Karpas-422 (cell line): Measurements from ENCODE around the gene PEX16. TPM values are rescaled to one million over a fixed set of nuclear protein-coding genes. Genes with fewer than 3 reads are reported as not detected.
"Not testable (repeated sequence)": the region's sequence is repeated elsewhere in the genome, so short reads cannot be mapped to it uniquely, and the experiment has no call there.

Source experiments
- DNase-seq: peaks from one replicate; pipeline ENCODE4 v3.0.0-alpha.2; 2015
- H2AFZ ChIP-seq: fragments of 200-600 bp; sonication (generic); 2 replicates; pipeline ENCODE4 v1.6.1; 2014; ENCODE audit warnings: antibody characterized with exemption, low read length, mixed read lengths
- H3K27ac ChIP-seq: fragments of 200-600 bp; sonication (generic); 2 replicates; pipeline ENCODE4 v1.5.1; 2014; ENCODE audit warnings: mild to moderate bottlenecking, low read length, moderate library complexity
- H3K27me3 ChIP-seq: fragments of 200-600 bp; sonication (generic); 2 replicates; pipeline ENCODE4 v1.6.1; 2014; ENCODE audit warnings: low read length, mixed read lengths
- H3K36me3 ChIP-seq: fragments of 200-600 bp; sonication (generic); 2 replicates; pipeline ENCODE4 v1.6.1; 2014; ENCODE audit warnings: low read length, mixed read lengths; ENCODE audit not compliant: insufficient read depth
- H3K4me1 ChIP-seq: fragments of 200-600 bp; sonication (generic); 2 replicates; pipeline ENCODE4 v1.6.1; 2014; ENCODE audit warnings: mild to moderate bottlenecking, low read length, mixed read lengths
- H3K4me2 ChIP-seq: fragments of 200-600 bp; sonication (generic); 2 replicates; pipeline ENCODE4 v1.6.1; 2014; ENCODE audit warnings: low read length, low read depth, mild to moderate bottlenecking; ENCODE audit not compliant: poor library complexity, severe bottlenecking
- H3K4me3 ChIP-seq: fragments of 200-600 bp; sonication (generic); 2 replicates; pipeline ENCODE4 v1.5.1; 2014; ENCODE audit warnings: mild to moderate bottlenecking, antibody characterized with exemption, low read length, mixed read lengths
- H3K79me2 ChIP-seq: fragments of 200-600 bp; sonication (generic); 2 replicates; pipeline ENCODE4 v1.6.1; 2014; ENCODE audit warnings: mild to moderate bottlenecking, low read length, mixed read lengths
- H3K9ac ChIP-seq: fragments of 200-600 bp; sonication (generic); 2 replicates; pipeline ENCODE4 v1.6.0; 2014; ENCODE audit warnings: low read length
- H3K9me2 ChIP-seq: fragments of 200-600 bp; sonication (generic), shearing (Covaris generic); replicated peaks from 2 replicates; pipeline ENCODE4 v1.6.0; 2014; ENCODE audit warnings: mild to moderate bottlenecking, low read length, moderate library complexity; ENCODE audit not compliant: insufficient read depth
- H3K9me3 ChIP-seq: fragments of 300-700, 200-600 bp; sonication (generic); 2 replicates; pipeline ENCODE4 v1.6.1; 2014; ENCODE audit warnings: low read length, mixed read lengths
- H4K20me1 ChIP-seq: fragments of 200-600 bp; sonication (generic); 2 replicates; pipeline ENCODE4 v1.6.1; 2014; ENCODE audit warnings: mild to moderate bottlenecking, antibody characterized with exemption, low read length, low read depth; ENCODE audit not compliant: insufficient read depth
- total RNA-seq: library from RNA; depleted of rRNA; stranded (reverse); fragments of >200 nt; shearing (Covaris generic); gene quantifications from 2 replicates; pipeline ENCODE4 v1.2.3, GENCODE V29; 2014; ENCODE audit warnings: low replicate concordance

Gene PEX16
- total RNA-seq, 1 experiment from 2014 or later, result 89.3 TPM

DNA sequence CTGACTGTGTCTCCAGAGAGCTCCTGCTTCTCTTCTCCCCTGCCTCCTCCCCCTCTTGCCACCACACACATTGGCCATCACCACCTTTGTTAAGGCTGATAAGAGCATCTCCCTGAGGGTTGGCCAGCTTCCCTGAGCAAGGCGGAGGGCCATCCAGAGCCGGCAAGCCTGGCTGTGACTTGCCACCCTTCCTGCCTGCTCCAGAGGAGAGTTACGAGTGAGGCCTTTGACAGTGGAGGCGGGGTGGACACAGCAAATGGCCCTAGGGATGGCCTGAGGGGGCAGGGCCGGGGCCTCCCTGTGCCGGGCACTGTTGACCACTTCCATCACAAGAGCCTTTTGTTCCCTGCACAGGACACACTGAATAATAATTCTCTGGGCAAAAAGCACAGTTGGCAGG is 16.1 kb downstream of the PEX16 start:
- no peaks in the 10 kb centered on the region for H3K4me1 ChIP-seq

DNA sequence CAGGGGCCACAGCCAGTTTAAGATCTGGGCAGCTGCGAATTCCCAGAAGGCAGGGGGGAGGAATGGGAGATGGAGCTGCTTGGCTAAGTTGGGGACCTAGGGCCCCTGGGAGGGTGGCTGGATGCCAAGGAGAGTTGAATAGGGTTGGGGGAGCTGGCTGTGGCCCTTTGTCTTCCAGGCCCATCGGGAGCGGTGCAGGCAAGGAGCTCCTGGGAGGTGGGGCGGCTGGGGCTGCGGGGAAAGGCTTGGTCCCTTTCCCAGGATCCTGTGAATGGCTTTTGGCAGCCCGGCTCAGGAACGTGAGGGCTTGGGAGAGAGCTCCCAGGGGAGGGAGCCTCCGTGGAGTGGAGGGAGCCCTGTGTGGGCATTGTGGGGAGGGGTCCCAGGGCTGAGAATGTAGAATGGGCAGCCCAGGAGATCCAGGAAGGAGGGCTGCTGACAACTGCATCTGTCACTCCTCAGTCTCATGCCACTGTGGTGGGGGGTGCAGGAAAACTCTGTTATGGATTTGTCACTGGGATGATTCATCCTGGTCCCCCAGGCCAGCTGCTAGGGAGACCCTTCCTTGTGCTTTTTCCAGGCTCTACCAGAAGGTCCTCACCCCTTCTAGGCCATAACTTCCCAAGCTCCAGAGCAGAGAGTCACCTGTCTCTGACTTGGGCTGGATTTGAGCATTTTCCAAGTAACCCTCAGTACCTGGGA is 16.6 kb downstream of the PEX16 start:
- H3K4me1 ChIP-seq, result no peaks in the 10 kb centered on the region
- no peaks in the 10 kb centered on the region for H3K79me2 ChIP-seq
- no peak overlapping the region for H3K27ac ChIP-seq
- H4K20me1 ChIP-seq, result no peaks in the 10 kb centered on the region
- no peaks in the 10 kb centered on the region for H3K9me3 ChIP-seq
- H2AFZ ChIP-seq, result no peak overlapping the region
- no peaks in the 10 kb centered on the region for H3K9me2 ChIP-seq
- H3K9ac ChIP-seq, result no peak overlapping the region
- DNase-seq, result no peak
- H3K4me3 ChIP-seq, result no peak overlapping the region
- H3K4me2 ChIP-seq, result no peak overlapping the region
- H3K27me3 ChIP-seq, result no peaks in the 10 kb centered on the region
- no peaks in the 10 kb centered on the region for H3K36me3 ChIP-seq

More for the DNA sequence above, 16.1 kb downstream of the PEX16 start:
- Histone ChIP-seq H3K9me3 (no peaks in the 10 kb centered on the region), H3K4me2 (no peak overlapping the region), H3K4me3 (no peak overlapping the region), H3K27me3 (no peaks in the 10 kb centered on the region), H3K9me2 (no peaks in the 10 kb centered on the region), H4K20me1 (no peaks in the 10 kb centered on the region), H3K36me3 (no peaks in the 10 kb centered on the region), H3K9ac (no peak overlapping the region), H3K27ac (no peak overlapping the region), H2AFZ (no peak overlapping the region), H3K79me2 (no peaks in the 10 kb centered on the region)
- DNase-seq, result no peak

DNA sequence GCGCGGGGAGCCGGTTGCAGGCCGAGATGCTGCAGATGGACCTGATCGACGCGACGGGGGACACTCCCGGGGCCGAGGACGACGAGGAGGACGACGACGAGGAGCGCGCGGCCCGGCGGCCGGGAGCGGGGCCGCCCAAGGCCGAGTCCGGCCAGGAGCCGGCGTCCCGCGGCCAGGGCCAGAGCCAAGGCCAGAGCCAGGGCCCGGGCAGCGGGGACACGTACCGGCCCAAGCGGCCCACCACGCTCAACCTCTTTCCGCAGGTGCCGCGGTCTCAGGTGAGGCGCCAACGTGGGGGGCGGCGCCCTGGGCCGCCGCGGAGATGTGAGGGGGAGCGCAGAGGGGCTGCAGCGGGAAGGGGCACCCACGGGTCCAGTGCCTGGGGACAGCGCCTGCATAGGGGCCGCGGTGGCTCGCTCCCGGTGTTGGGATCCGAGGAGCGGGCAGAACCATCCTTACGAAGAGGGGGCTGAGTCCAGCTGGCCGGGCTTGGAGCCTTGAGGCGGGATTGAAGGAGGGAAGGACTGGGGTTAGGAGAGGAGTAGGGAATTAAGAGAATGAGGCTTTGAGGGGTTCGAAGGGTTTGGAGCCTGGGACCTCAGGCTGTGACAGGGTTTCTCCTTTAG is 17.4 kb downstream of the PEX16 start:
- not testable (repeated sequence) for H2AFZ ChIP-seq

DNA sequence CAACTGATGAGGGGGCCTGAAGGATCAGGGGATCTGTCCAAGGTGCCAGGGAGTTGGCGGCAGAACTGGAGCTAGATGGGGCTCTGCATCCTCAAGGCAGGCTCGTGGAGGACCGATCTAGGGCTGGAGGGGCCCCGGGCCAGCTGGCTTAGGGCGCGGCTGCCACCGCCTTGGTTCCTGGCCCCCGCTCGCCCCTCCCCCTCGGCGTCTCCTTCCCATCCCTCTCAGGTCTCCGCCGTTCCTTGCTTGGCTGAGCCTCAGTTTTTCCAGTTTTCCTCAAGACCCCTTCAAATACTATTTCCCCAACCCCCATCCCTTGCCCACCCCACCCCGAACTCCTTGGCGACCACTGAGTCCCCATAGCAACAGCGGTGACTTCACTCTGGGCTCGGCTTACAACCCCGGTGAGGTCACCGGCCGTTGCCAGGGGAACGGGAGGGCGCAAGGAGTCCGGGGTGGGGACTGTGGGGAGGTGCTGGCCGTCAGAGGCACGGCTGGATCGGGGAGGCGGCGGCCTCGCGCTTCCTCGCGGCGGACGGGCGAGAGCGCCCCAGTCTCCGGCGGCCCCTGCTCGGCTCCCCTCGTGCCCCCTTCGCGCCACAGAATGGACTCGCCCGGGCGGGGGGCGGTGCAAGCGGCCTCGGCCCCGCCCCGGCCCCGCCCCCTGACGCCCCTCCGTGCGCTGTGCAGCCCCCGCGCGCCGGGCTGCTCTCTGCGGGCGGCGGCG is 18.1 kb downstream of the PEX16 start:
- Histone ChIP-seq H3K9ac (no peak overlapping the region), H3K4me3 (no peak overlapping the region), H3K9me2 (no peaks in the 10 kb centered on the region)

More for the DNA sequence above, 17.4 kb downstream of the PEX16 start:
- not testable (repeated sequence) for H3K36me3 ChIP-seq, H3K4me1 ChIP-seq, H3K9me2 ChIP-seq, H3K27me3 ChIP-seq, H3K9me3 ChIP-seq, DNase-seq, H4K20me1 ChIP-seq, H3K79me2 ChIP-seq, H3K27ac ChIP-seq, H3K4me2 ChIP-seq, H3K4me3 ChIP-seq, H3K9ac ChIP-seq

DNA sequence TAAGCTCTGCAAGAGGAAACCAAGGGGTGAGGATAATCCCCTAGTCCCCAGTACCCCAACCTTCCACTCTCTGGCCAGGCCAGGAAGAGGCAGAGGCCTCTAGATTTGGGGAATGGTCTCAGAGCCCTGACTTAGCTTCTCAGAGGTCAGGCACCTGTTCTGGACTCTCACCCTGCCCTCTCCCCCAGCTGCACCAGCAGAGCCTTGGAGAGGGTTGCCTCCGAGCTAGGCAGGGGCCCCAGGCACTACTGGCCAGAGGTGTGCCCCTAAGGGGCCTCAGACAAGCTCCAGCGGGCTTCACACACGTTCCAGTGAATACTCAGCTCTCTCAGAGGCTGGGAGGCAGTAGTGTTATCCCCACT is 18.6 kb downstream of the PEX16 start:
- Histone ChIP-seq H3K4me3 (no peak overlapping the region), H3K27ac (no peak overlapping the region), H3K79me2 (no peaks in the 10 kb centered on the region), H2AFZ (no peak overlapping the region), H3K36me3 (no peaks in the 10 kb centered on the region), H3K9me3 (no peaks in the 10 kb centered on the region), H3K9ac (no peak overlapping the region), H3K4me1 (no peaks in the 10 kb centered on the region), H4K20me1 (no peaks in the 10 kb centered on the region), H3K4me2 (no peak overlapping the region), H3K9me2 (no peaks in the 10 kb centered on the region), H3K27me3 (no peaks in the 10 kb centered on the region)
- no peak for DNase-seq

More for the DNA sequence above, 18.1 kb downstream of the PEX16 start:
- Histone ChIP-seq H3K4me2 (no peak overlapping the region), H3K9me3 (no peaks in the 10 kb centered on the region), H3K79me2 (no peaks in the 10 kb centered on the region), H4K20me1 (no peaks in the 10 kb centered on the region), H3K27ac (no peak overlapping the region), H3K27me3 (no peaks in the 10 kb centered on the region), H3K36me3 (no peaks in the 10 kb centered on the region), H2AFZ (no peak overlapping the region), H3K4me1 (no peaks in the 10 kb centered on the region)
- DNase-seq, result no peak

DNA sequence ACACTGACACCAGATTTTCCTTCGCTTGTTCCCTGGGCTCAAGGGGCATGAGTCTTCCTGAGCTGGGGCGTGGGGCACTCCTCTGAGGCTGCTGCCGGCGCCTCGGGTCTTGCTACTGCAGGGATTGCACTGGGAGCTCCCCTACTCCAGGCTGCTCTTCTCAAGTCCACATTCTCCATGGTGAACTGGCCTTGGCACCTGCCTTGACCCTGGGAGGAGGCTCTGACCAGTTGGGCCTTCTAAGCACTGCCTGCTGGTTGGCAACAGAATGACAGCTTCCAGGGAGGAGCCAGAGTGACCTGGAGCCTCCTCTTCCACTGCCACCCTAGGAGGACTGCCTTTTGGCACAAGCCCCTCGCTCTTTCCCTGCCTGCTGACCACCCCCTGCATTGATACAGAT is 20.1 kb downstream of the PEX16 start:
- DNase-seq, result no peak
- no peak overlapping the region for H3K4me3 ChIP-seq
- H3K9me3 ChIP-seq, result no peaks in the 10 kb centered on the region
- H3K27ac ChIP-seq, result no peak overlapping the region
- no peaks in the 10 kb centered on the region for H3K79me2 ChIP-seq
- no peaks in the 10 kb centered on the region for H3K4me1 ChIP-seq
- H3K27me3 ChIP-seq, result no peaks in the 10 kb centered on the region
- H2AFZ ChIP-seq, result no peak overlapping the region
- H3K9me2 ChIP-seq, result no peaks in the 10 kb centered on the region
- no peaks in the 10 kb centered on the region for H4K20me1 ChIP-seq
- H3K4me2 ChIP-seq, result no peak overlapping the region
- no peaks in the 10 kb centered on the region for H3K36me3 ChIP-seq
- no peak overlapping the region for H3K9ac ChIP-seq

DNA sequence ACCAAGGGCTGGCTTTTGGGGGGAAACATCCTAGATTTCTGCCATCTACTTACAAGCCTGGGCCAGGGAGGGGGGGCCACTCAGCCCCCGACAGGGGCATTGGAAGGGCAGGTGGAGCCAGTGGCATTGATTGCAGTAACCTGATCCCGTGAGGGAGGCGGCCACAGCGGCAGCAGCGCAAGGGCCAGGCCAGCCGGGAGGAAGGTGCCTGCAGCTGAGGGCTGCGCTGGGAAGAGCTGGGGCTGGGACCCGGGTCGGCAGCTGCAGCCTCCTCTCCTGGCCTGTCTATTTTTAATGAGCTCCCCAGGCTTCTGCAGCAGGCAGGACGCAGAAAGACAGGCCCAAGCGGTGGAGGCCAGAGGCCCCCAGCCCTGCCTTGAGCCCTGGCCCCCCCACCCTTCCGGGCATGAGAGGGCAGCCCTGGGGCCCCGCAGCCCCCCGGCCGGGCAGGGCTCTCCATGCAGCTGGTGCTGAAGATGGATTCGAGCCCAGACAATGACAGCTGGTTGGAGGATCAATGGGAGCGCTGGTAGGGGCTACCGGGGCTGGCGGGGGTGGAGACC is 21.2 kb downstream of the PEX16 start:
- H3K27me3 ChIP-seq, result no peaks in the 10 kb centered on the region
- H3K9me3 ChIP-seq, result no peaks in the 10 kb centered on the region
- H3K4me3 ChIP-seq, result no peak overlapping the region
- H3K4me1 ChIP-seq, result no peaks in the 10 kb centered on the region
- H2AFZ ChIP-seq, result no peak overlapping the region
- no peak overlapping the region for H3K27ac ChIP-seq
- no peaks in the 10 kb centered on the region for H3K9me2 ChIP-seq
- H3K36me3 ChIP-seq, result no peaks in the 10 kb centered on the region
- H3K4me2 ChIP-seq, result no peak overlapping the region
- H3K79me2 ChIP-seq, result no peaks in the 10 kb centered on the region
- no peaks in the 10 kb centered on the region for H4K20me1 ChIP-seq
- no peak overlapping the region for H3K9ac ChIP-seq
- DNase-seq, result no peak

DNA sequence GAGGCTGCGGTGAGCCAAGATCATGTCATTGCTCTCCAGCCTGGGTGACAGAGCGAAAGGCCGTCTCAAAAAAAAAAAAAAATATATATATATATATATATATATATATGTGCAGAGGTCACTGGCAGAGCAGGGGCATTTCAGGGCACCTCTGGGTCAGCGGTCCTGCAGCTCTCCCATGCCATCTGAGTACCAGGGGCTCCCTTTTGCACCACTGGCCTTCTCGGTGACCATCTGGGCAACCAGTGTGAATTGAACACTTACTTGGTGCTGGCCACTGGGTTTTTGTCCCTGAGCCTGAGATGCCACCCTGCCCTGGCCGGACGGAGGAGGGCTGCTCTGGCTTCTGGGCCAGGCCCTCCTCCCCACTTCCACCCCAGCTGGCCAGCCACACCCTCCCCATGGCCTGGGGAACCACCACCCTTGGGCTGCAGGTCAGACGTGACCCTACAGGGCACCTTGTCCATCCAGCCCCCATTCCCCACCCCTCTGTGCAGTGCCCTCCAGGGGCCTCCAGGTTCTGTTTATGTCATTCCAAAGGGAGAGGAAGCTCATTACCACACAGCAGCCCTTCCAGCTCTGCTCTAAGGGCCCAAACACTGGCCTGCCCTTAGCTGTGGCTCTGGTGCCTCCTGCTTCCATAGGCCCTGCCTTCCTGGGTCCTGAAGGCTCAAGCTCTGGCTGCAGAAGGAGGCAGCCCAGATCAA is 22.0 kb downstream of the PEX16 start:
- Histone ChIP-seq H3K9ac (no peak overlapping the region), H3K4me1 (no peaks in the 10 kb centered on the region), H3K4me3 (no peak overlapping the region), H3K36me3 (no peaks in the 10 kb centered on the region), H3K9me2 (no peaks in the 10 kb centered on the region), H3K27me3 (no peaks in the 10 kb centered on the region), H4K20me1 (no peaks in the 10 kb centered on the region), H3K27ac (no peak overlapping the region), H3K79me2 (no peaks in the 10 kb centered on the region), H3K4me2 (no peak overlapping the region), H3K9me3 (no peaks in the 10 kb centered on the region), H2AFZ (no peak overlapping the region)
- DNase-seq, result no peak
